Right cardiac atrium (tissue), 5 donors: ENCODE results near the gene MZB1. TPM values are rescaled to one million over a fixed set of nuclear protein-coding genes. Genes with fewer than 3 reads are reported as not detected.
"Not testable (repeated sequence)": the region's sequence is repeated elsewhere in the genome, so short reads cannot be mapped to it uniquely, and the experiment has no call there.

ENCODE experiments used
- ATAC-seq, 2 donors: fragments of 200-7000 bp; cut with Tn5 transposase; one replicate each; pipeline versions ENCODE4 v1.8.0 to v1.9.1; 2020; ENCODE audit warnings: moderate library complexity in 2 of 2, mild to moderate bottlenecking in 1 of 2
- DNase-seq, 3 donors: peaks; one replicate each; pipeline ENCODE4 v3.0.0-alpha.2; 2020
- H3K27ac ChIP-seq: one replicate; pipeline ENCODE4 v1.5.1; 2013; ENCODE audit warnings: mild to moderate bottlenecking, low read length, control low read depth, moderate library complexity
- H3K27me3 ChIP-seq: one replicate; pipeline ENCODE4 v1.6.1; 2013; ENCODE audit not compliant: control insufficient read depth, insufficient read depth
- H3K4me1 ChIP-seq: one replicate; pipeline ENCODE4 v1.6.1; 2013; ENCODE audit warnings: low read length; ENCODE audit not compliant: control insufficient read depth, insufficient read depth
- H3K4me3 ChIP-seq: one replicate; pipeline ENCODE4 v1.5.1; 2013; ENCODE audit warnings: low read length, control low read depth
- H3K9me3 ChIP-seq: one replicate; pipeline ENCODE4 v1.6.1; 2013; ENCODE audit warnings: low read length; ENCODE audit not compliant: control insufficient read depth
- WGBS: extraction: QIAGEN DNeasy Blood & Tissue Kit; methylation state at CpG from one replicate; pipeline ENCODE4 v1.1.7; 2013; 5-methylcytosine and 5-hydroxymethylcytosine counted together
- intact Hi-C, 4 donors: fragments of 100-400 bp; cut with DNase I; formaldehyde crosslinking; loops; one replicate each; pipeline versions ENCODE4 v1.11.0 to v1.14.0; 2022 to 2023
- polyA plus RNA-seq: library from polyadenylated mRNA; stranded (reverse); fragments of 200-250 nt; gene quantifications from one replicate; pipeline ENCODE4 v1.2.3, GENCODE V29; 2013
- total RNA-seq, 4 donors: library from RNA; stranded (reverse); fragmentation: NEBNext Ultra II Directional; extraction: Animal tissue kit (Norgen Biotek cat#: 25700); gene quantifications; one replicate each; pipeline ENCODE4 v1.2.1, GENCODE V29; 2021
- donor health status: healthy with polysubstance abuse.
- donor health status: DM: no; HTN: yes; CAD: no.
- donor health status: DM: no; HTN: no; CAD: no.
- donor health status: DM: no; HTN: yes; CAD: no; lungs with severe emphysema.
- donor health status: DM: yes; HTN: yes; CAD: no.

MZB1 gene
- total and polyA plus RNA-seq, 5 donors: 0.38 to 1.8 (median 0.99) TPM

GRCh38 chr5:139410121-139410992 lies 20.6 kb upstream of the MZB1 start:
- Histone ChIP-seq H3K27me3 (no peaks in the 10 kb centered on the region), H3K27ac (peak overlapping the region; percentile 23), H3K4me1 (peaks cover 2% of the 10 kb centered on the region), H3K4me3 (no peak overlapping the region), H3K9me3 (no peaks in the 10 kb centered on the region)
- ATAC-seq: no peak
- WGBS: 58% methylated on average over 6 of the region's 6 CpGs
- intact Hi-C loops: loop anchor here in 1 of 4 donors (10.0 kb wide), 1 partner anchor 354 kb away; no protein-coding TSS in a partner anchor
- DNase-seq: no peak

- DNase-seq, H3K9me3 ChIP-seq, H3K4me1 ChIP-seq, H3K27me3 ChIP-seq, H3K27ac ChIP-seq, H3K4me3 ChIP-seq, intact Hi-C loops, ATAC-seq: not testable (repeated sequence)
- 88% methylated on average over 5 of the region's 5 CpGs for WGBS
These were observed 19.4 kb upstream of the MZB1 start for GRCh38 chr5:139409116-139409515.

GRCh38 chr5:139408191-139408590 lies 18.5 kb upstream of the MZB1 start:
- intact Hi-C loops: no loop called here
- Histone ChIP-seq H3K9me3 (no peaks in the 10 kb centered on the region), H3K4me1 (no peaks in the 10 kb centered on the region), H3K27me3 (no peaks in the 10 kb centered on the region), H3K27ac (no peak overlapping the region), H3K4me3 (no peak overlapping the region)
- WGBS: 91% methylated on average over 7 of the region's 7 CpGs
- no peak for DNase-seq
- no peak for ATAC-seq

GRCh38 chr5:139407517-139407916 lies 17.8 kb upstream of the MZB1 start:
- intact Hi-C loops: no loop called here
- no peak overlapping the region for H3K4me3 ChIP-seq
- DNase-seq: no peak
- no peaks in the 10 kb centered on the region for H3K4me1 ChIP-seq
- no peak for ATAC-seq
- no peak overlapping the region for H3K27ac ChIP-seq
- H3K9me3 ChIP-seq: no peaks in the 10 kb centered on the region
- no peaks in the 10 kb centered on the region for H3K27me3 ChIP-seq

- no peak for ATAC-seq
- no peak for DNase-seq
- intact Hi-C loops: no loop called here
- Histone ChIP-seq H3K27ac (no peak overlapping the region), H3K27me3 (no peaks in the 10 kb centered on the region), H3K4me3 (no peak overlapping the region), H3K4me1 (no peaks in the 10 kb centered on the region), H3K9me3 (no peaks in the 10 kb centered on the region)
- WGBS: 35% methylated on average over 2 of the region's 2 CpGs
These were observed 17.2 kb upstream of the MZB1 start for GRCh38 chr5:139406963-139407362.

GRCh38 chr5:139404484-139404840 lies 14.7 kb upstream of the MZB1 start:
- no peak for ATAC-seq
- Histone ChIP-seq H3K4me3 (peak overlapping the region; percentile 15), H3K27me3 (no peaks in the 10 kb centered on the region), H3K27ac (peak overlapping the region; percentile 90), H3K4me1 (no peaks in the 10 kb centered on the region), H3K9me3 (no peaks in the 10 kb centered on the region)
- intact Hi-C loops: no loop called here
- DNase-seq: no peak
- WGBS: 53% methylated on average over 5 of the region's 5 CpGs

GRCh38 chr5:139403787-139404483 lies 14.2 kb upstream of the MZB1 start, which contains the start of gene SPATA24:
TSS of gene SPATA24 (minus strand) at chr5:139404089. CDS start at chr5:139404060, 29 bp downstream.
- peak; percentile 96 for ATAC-seq
- intact Hi-C loops: no loop called here
- under 1% methylated on average over 41 of the region's 41 CpGs for WGBS

GRCh38 chr5:139403418-139403786 lies 13.7 kb upstream of the MZB1 start:
- Histone ChIP-seq H3K4me3 (peak overlapping the region; percentile 41), H3K9me3 (no peaks in the 10 kb centered on the region), H3K27ac (peak overlapping the region; percentile 92), H3K27me3 (no peaks in the 10 kb centered on the region), H3K4me1 (no peaks in the 10 kb centered on the region)
- no peak for ATAC-seq
- intact Hi-C loops: no loop called here
- DNase-seq: no peak
- WGBS: 16% methylated on average over 7 of the region's 7 CpGs

More at GRCh38 chr5:139403787-139404483, 14.2 kb upstream of the MZB1 start, which contains the start of gene SPATA24:
- Histone ChIP-seq H3K9me3 (no peaks in the 10 kb centered on the region), H3K27ac (peak within 1 kb of the TSS; percentile 92), H3K27me3 (no peaks in the 10 kb centered on the region), H3K4me1 (no peaks in the 10 kb centered on the region), H3K4me3 (peak within 1 kb of the TSS; percentile 41)
- DNase-seq: peak; percentile 98 to 100 (median 99)

GRCh38 chr5:139402561-139403158 lies 12.9 kb upstream of the MZB1 start:
- ATAC-seq (no peak), DNase-seq (no peak)
- WGBS: 72% methylated on average over 7 of the region's 7 CpGs
- Histone ChIP-seq H3K9me3 (no peaks in the 10 kb centered on the region), H3K27ac (no peak overlapping the region), H3K4me3 (no peak overlapping the region), H3K4me1 (no peaks in the 10 kb centered on the region), H3K27me3 (no peaks in the 10 kb centered on the region)
- intact Hi-C loops: no loop called here

- Histone ChIP-seq H3K27ac (no peak overlapping the region), H3K4me3 (no peak overlapping the region), H3K9me3 (no peaks in the 10 kb centered on the region), H3K4me1 (no peaks in the 10 kb centered on the region), H3K27me3 (no peaks in the 10 kb centered on the region)
- 93% methylated on average over 10 of the region's 10 CpGs for WGBS
- intact Hi-C loops: no loop called here
- ATAC-seq (no peak), DNase-seq (no peak)
These were observed 11.8 kb upstream of the MZB1 start for GRCh38 chr5:139401546-139401945.
